HepG2 (cell line): ENCODE data around the gene CABLES2. TPM values are rescaled to one million over a fixed set of nuclear protein-coding genes. Genes with fewer than 3 reads are reported as not detected.

Experiments
- AGO1 ChIP-seq: fragments of 200-400 bp; formaldehyde crosslinking; IDR thresholded peaks from 2 replicates; pipeline ENCODE4 v1.6.1; 2017; ENCODE audit warnings: mild to moderate bottlenecking, low read depth, low read length, moderate library complexity; ENCODE audit not compliant: poor library complexity, severe bottlenecking
- AGO2 ChIP-seq: fragments of 200-400 bp; formaldehyde crosslinking; optimal IDR thresholded peaks from 2 replicates; pipeline ENCODE3; 2017; ENCODE audit warnings: mild to moderate bottlenecking, low read depth, low read length, moderate library complexity
- ATAD3A ChIP-seq: sonication (generic); formaldehyde crosslinking; IDR thresholded peaks from 2 replicates; pipeline ENCODE4 v1.4.0; 2020; ENCODE audit warnings: missing genetic modification reagents
- ATF7 ChIP-seq, 2 experiments: fragments of 450-650 bp in 1 of 2; sonication (generic) in 1 of 2; formaldehyde crosslinking in 1 of 2; IDR thresholded peaks; 2 replicates each; pipeline versions ENCODE4 v1.4.0 to v1.6.1; 2016 to 2020; ENCODE audit warnings: antibody characterized with exemption in 1 of 2, mild to moderate bottlenecking in 1 of 2, missing genetic modification reagents in 1 of 2
- BORCS8-MEF2B ChIP-seq: sonication (generic); formaldehyde crosslinking; IDR thresholded peaks from 2 replicates; pipeline ENCODE4 v1.8.0; 2022; ENCODE audit warnings: mild to moderate bottlenecking, missing genetic modification reagents
- CBFB ChIP-seq: sonication (generic); formaldehyde crosslinking; IDR thresholded peaks from 2 replicates; pipeline ENCODE4 v1.4.0; 2020; ENCODE audit warnings: missing genetic modification reagents
- GTF2F1 ChIP-seq: fragments of 150-350 bp; IDR thresholded peaks from 2 replicates; pipeline ENCODE4 v1.6.1; 2014; ENCODE audit warnings: low read length
- HOXA9 ChIP-seq: sonication (generic); formaldehyde crosslinking; IDR thresholded peaks from 2 replicates; pipeline ENCODE4 v1.8.1; 2022; ENCODE audit warnings: missing genetic modification reagents, mild to moderate bottlenecking, moderate library complexity, borderline replicate concordance
- MEIS2 ChIP-seq: sonication (generic); formaldehyde crosslinking; IDR thresholded peaks from 2 replicates; pipeline ENCODE4 v1.9.0; 2021; ENCODE audit warnings: mild to moderate bottlenecking, missing genetic modification reagents
- SAFB2 ChIP-seq: sonication (generic); formaldehyde crosslinking; IDR thresholded peaks from 2 replicates; pipeline ENCODE4 v1.5.1; 2020; ENCODE audit warnings: missing genetic modification reagents, low read depth, mild to moderate bottlenecking, borderline replicate concordance
- SMAD1 ChIP-seq: sonication (generic); formaldehyde crosslinking; IDR thresholded peaks from 2 replicates; pipeline ENCODE4 v1.4.0; 2020; ENCODE audit warnings: missing genetic modification reagents, low read depth, mild to moderate bottlenecking, borderline replicate concordance
- STAT6 ChIP-seq: sonication (generic); formaldehyde crosslinking; IDR thresholded peaks from 2 replicates; pipeline ENCODE4 v1.4.0; 2020; ENCODE audit warnings: missing genetic modification reagents, mild to moderate bottlenecking, borderline replicate concordance
- TBP ChIP-seq: sonication (generic); formaldehyde crosslinking; IDR thresholded peaks from 2 replicates; pipeline ENCODE4 v1.5.0; 2020; ENCODE audit warnings: missing genetic modification reagents
- THRA ChIP-seq: sonication (generic); formaldehyde crosslinking; IDR thresholded peaks from 2 replicates; pipeline ENCODE4 v1.4.0; 2020; ENCODE audit warnings: missing genetic modification reagents, borderline replicate concordance
- TP53 ChIP-seq: sonication (generic); formaldehyde crosslinking; conservative IDR thresholded peaks from 2 replicates; pipeline ENCODE4 v1.4.0; 2020; ENCODE audit warnings: missing genetic modification reagents
- ZBTB49 ChIP-seq: sonication (generic); formaldehyde crosslinking; IDR thresholded peaks from 2 replicates; pipeline ENCODE4 v1.4.0; 2020; ENCODE audit warnings: missing genetic modification reagents, borderline replicate concordance
- ZNF232 ChIP-seq: sonication (generic); formaldehyde crosslinking; IDR thresholded peaks from 2 replicates; pipeline ENCODE4 v1.4.0; 2020; ENCODE audit warnings: missing genetic modification reagents, borderline replicate concordance
- ZNF24 ChIP-seq: fragments of 450-650 bp; IDR thresholded peaks from 2 replicates; pipeline ENCODE4 v1.6.1; 2017; ENCODE audit warnings: antibody characterized with exemption, mild to moderate bottlenecking
- ZNF639 ChIP-seq: conservative IDR thresholded peaks from 2 replicates; pipeline ENCODE4 v1.6.1; 2018; ENCODE audit warnings: missing genetic modification reagents
- polyA plus RNA-seq, 8 experiments: library from polyadenylated mRNA; depleted of rRNA in 3 of 8; stranded (reverse) in 7 of 8; unstranded in 1 of 8; fragments of >200 nt; fragmentation: Illumina TruSeq in 4 of 8; extraction: Trizol in 4 of 8; gene quantifications; 2 replicates each; pipeline versions ENCODE4 v1.2.1 to v1.2.3, GENCODE V29; 2011 to 2016; ENCODE audit warnings: low read depth in 4 of 8, missing spikeins in 1 of 8, mixed read lengths in 1 of 8; ENCODE audit not compliant: insufficient read depth in 1 of 8
- total RNA-seq, 5 experiments: library from RNA; depleted of rRNA; stranded (reverse); fragments of >200 nt; fragmentation: Illumina TruSeq; extraction: Trizol; gene quantifications; 2 replicates each; pipeline ENCODE4 v1.2.3, GENCODE V29; 2016; ENCODE audit warnings: low read depth in 1 of 5

CABLES2 gene
- total and polyA plus RNA-seq, 2 of the 13 experiments (the other 11 are each of a cell fraction or from before 2014, with no cell fraction given) = 5.2 to 9.7 TPM

GRCh38 chr20:62366370-62367135 lies 40.5 kb downstream of the CABLES2 start (continued):
- TF ChIP-seq ZNF639 (CRISPR knock-in tag) (peak; percentile 98), CBFB (peak; percentile 64; the same call in 1 of the 2 replicates), GTF2F1 (no peak), SAFB2 (CRISPR knock-in tag) (no peak), TBP (CRISPR knock-in tag) (no peak), ZNF232 (peak; percentile 74; the same call in 1 of the 2 replicates), ATF7 (IDR thresholded peaks at IDR 0.05) (no peak), ATF7 (CRISPR knock-in tag; IDR thresholded peaks at IDR 0.05) (no peak; the same call in 1 of the 2 replicates), ATAD3A (no peak), THRA (CRISPR knock-in tag) (no peak; the same call in 1 of the 2 replicates), AGO1 (peak; percentile 16), STAT6 (CRISPR knock-in tag) (no peak), TP53 (peak; percentile 57; the same call in 1 of the 2 replicates), ZNF24 (no peak), AGO2 (peak; percentile 87), HOXA9 (no peak), SMAD1 (no peak), ZBTB49 (CRISPR knock-in tag) (no peak), MEIS2 (CRISPR knock-in tag) (peak; percentile 64), BORCS8-MEF2B (peak; percentile 19)
